Gastroesophageal sphincter (tissue), 4 donors: ENCODE measurements around the gene HPSE2. TPM values are rescaled to one million over a fixed set of nuclear protein-coding genes. Genes with fewer than 3 reads are reported as not detected.

ENCODE experiments used
- ATAC-seq: fragments of 150-250 bp; one replicate; pipeline ENCODE4 v1.9.1; 2016; ENCODE audit warnings: mild to moderate bottlenecking, moderate library complexity
- H3K27ac ChIP-seq, 4 donors: fragments of 200-600 bp; sonication (generic) in 3 of 4; 1 replicate in 3 of 4; 2 replicates in 1 of 4; pipeline ENCODE4 v1.5.1; 2016 to 2019
- H3K27me3 ChIP-seq: fragments of 200-600 bp; sonication (generic); one replicate; pipeline ENCODE4 v1.5.1; 2019
- H3K36me3 ChIP-seq, 2 donors: fragments of 200-600 bp; sonication (generic); one replicate each; pipeline ENCODE4 v1.5.1; 2019; ENCODE audit warnings: control low read depth in 1 of 2
- H3K4me1 ChIP-seq, 3 donors: fragments of 200-600 bp; sonication (generic); 1 replicate in 2 of 3; 2 replicates in 1 of 3; pipeline ENCODE4 v1.5.1; 2016 to 2019; ENCODE audit warnings: control low read depth in 2 of 3
- H3K4me3 ChIP-seq, 2 donors: fragments of 200-600 bp; sonication (generic); one replicate each; pipeline ENCODE4 v1.5.1; 2019; ENCODE audit warnings: mild to moderate bottlenecking in 1 of 2, moderate library complexity in 1 of 2
- H3K9me3 ChIP-seq, 3 donors: fragments of 200-600 bp; sonication (generic); one replicate each; pipeline ENCODE4 v1.5.1; 2017 to 2019; ENCODE audit warnings: control low read depth in 2 of 3
- EP300 ChIP-seq: sonication (generic); formaldehyde crosslinking; IDR thresholded peaks from one replicate; pipeline ENCODE4 v1.6.1; 2017; ENCODE audit warnings: antibody characterized with exemption, mild to moderate bottlenecking
- POLR2A ChIP-seq, 2 donors: fragments of 450-650 bp; IDR thresholded peaks; one replicate each; pipeline ENCODE4 v1.6.1; 2017; ENCODE audit warnings: antibody characterized with exemption in 2 of 2, mild to moderate bottlenecking in 2 of 2, moderate library complexity in 1 of 2
- POLR2AphosphoS5 ChIP-seq: sonication (generic); formaldehyde crosslinking; IDR thresholded peaks from one replicate; pipeline ENCODE4 v1.6.1; 2017; ENCODE audit warnings: antibody characterized with exemption
- WGBS, 2 donors: methylation state at CpG; one replicate each; pipeline ENCODE4 v1.1.5; 2018; ENCODE audit warnings: low coverage in 1 of 2; 5-methylcytosine and 5-hydroxymethylcytosine counted together
- total RNA-seq, 4 donors: library from RNA; depleted of rRNA; stranded (reverse); fragments of >200 nt; gene quantifications; one replicate each; pipeline ENCODE4 v1.1.0, GENCODE V29; 2016
- TF ChIP-seq, protein P1 (sequence below), 4 experiments: fragments of 200-600 bp in 2 of 4; fragments of 450-650 bp in 2 of 4; sonication (generic) in 1 of 4; IDR thresholded peaks; one replicate each; pipeline ENCODE4 v1.5.1; 2017 to 2019; ENCODE audit warnings: antibody characterized with exemption in 4 of 4, mild to moderate bottlenecking in 2 of 4, moderate library complexity in 2 of 4

The HPSE2 gene
- total RNA-seq, 4 donors from 2014 or later: 19.1 to 74.5 (median 58.8) TPM

DNA sequence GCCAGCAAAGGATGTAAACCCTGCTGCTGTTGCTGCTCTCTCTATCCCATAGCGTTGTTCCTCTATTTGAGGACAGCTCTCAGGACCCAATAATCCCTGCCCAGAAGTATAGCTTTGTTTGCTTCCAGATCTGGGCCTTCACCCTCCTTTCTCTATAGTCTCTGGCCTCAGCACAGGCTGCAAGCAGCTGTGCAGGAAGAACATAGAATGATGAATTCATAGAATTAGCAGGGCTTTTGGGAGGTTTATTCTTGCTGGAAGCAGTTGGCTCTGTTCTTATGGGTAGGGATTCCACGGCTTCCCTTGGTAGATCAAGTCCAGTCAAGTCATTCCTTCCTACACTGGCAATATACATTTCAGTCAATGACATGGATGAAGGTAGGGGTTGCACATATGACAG, 354.7 kb downstream of the HPSE2 start:
- TF ChIP-seq EP300: no peak
- ATAC-seq: no peak
- no peaks in the 10 kb centered on the region for H3K36me3 ChIP-seq
- 20% methylated on average over 2 of the region's 2 CpGs; no CpG with 5 or more reads in 1 of the 2 donors for WGBS, 2 donors
- no peaks in the 10 kb centered on the region for H3K9me3 ChIP-seq
- no peak overlapping the region for H3K4me3 ChIP-seq
- H3K27me3 ChIP-seq: no peaks in the 10 kb centered on the region
- peak overlapping the region in 2 of 4 donors; percentile 30 to 32 for H3K27ac ChIP-seq
- H3K4me1 ChIP-seq: peaks cover 0 to 24% (median 6%) of the 10 kb centered on the region in 3 donors

DNA sequence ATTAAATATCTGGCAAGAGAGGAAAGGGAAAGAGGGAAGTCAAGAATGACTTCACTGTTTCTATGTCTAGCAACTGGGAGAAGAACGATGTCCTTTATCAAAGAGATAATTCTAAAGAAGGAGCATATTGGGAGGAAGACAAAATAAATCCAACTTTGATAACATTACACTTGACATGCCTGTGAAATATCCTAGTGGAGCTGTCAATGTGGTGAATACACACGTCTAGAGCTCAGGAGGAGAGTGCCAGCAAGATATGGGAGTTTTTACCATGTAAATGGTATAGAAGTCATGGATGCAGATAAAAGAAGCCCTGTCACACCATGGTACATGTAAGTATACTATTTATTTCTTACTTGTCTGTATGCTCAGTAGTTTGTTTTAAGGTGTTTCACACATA, 356.7 kb downstream of the HPSE2 start:
- Histone ChIP-seq H3K36me3 (no peaks in the 10 kb centered on the region), H3K27ac (peak overlapping the region in 1 of 4 donors; percentile 16), H3K4me1 (peaks cover 0 to 24% (median 6%) of the 10 kb centered on the region in 3 donors), H3K27me3 (no peaks in the 10 kb centered on the region), H3K9me3 (no peaks in the 10 kb centered on the region), H3K4me3 (no peak overlapping the region)
- TF ChIP-seq EP300: no peak
- TF ChIP-seq POLR2A (IDR thresholded peaks at IDR 0.05): no peak
- TF ChIP-seq, protein P1, sequence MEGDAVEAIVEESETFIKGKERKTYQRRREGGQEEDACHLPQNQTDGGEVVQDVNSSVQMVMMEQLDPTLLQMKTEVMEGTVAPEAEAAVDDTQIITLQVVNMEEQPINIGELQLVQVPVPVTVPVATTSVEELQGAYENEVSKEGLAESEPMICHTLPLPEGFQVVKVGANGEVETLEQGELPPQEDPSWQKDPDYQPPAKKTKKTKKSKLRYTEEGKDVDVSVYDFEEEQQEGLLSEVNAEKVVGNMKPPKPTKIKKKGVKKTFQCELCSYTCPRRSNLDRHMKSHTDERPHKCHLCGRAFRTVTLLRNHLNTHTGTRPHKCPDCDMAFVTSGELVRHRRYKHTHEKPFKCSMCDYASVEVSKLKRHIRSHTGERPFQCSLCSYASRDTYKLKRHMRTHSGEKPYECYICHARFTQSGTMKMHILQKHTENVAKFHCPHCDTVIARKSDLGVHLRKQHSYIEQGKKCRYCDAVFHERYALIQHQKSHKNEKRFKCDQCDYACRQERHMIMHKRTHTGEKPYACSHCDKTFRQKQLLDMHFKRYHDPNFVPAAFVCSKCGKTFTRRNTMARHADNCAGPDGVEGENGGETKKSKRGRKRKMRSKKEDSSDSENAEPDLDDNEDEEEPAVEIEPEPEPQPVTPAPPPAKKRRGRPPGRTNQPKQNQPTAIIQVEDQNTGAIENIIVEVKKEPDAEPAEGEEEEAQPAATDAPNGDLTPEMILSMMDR (IDR thresholded peaks at IDR 0.05): no peak
- TF ChIP-seq POLR2AphosphoS5: no peak
- ATAC-seq: no peak
- WGBS, 2 donors: 26 to 28% methylated on average over 2 of the region's 2 CpGs

DNA sequence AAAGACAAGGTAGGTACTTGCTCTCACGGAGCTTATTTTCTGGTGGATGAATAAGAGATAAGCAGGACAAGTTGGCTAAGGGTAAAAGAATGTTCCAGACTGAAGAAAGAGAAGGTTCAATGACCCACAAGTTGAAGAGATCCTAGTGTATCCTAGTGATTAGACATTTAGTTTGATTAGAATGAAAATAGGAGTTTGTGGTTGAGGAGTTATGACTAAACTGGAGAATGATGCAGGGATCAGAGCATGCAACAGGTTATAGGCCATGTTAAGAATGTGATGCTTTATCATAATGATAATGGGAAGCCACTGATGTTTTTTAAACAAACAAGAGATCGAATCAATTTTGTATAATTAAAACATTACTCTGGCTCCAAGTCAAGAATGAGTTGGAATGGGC, 357.2 kb downstream of the HPSE2 start:
- H3K27me3 ChIP-seq: no peaks in the 10 kb centered on the region
- no peaks in the 10 kb centered on the region for H3K9me3 ChIP-seq
- no peak for ATAC-seq
- H3K4me3 ChIP-seq: no peak overlapping the region
- no peaks in the 10 kb centered on the region for H3K36me3 ChIP-seq
- WGBS, 2 donors: 51 to 59% methylated on average over 2 of the region's 2 CpGs
- H3K4me1 ChIP-seq: peaks cover 0 to 24% (median 6%) of the 10 kb centered on the region in 3 donors
- TF ChIP-seq, protein P1 (IDR thresholded peaks at IDR 0.05): no peak
- TF ChIP-seq EP300 (no peak), POLR2AphosphoS5 (no peak)
- no peak overlapping the region for H3K27ac ChIP-seq

DNA sequence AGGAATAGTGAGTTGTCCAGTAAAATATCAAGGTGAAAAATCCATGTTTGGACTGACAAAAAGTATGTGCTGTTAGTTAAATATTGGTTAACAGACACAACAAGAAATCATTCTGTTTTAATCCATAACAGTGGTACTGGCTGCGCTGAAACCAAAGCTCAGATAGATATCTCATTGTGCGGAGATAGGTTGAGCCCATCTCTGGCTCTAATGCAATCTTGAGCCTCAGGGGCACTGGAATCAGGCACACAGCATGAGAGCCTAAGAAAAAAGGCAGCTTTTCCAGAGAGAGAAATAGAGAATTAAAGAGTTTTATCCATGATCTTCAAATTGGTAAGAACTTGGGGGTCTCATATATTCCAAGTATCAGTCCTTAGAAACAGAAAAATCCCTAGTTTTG, 373.7 kb downstream of the HPSE2 start:
- Histone ChIP-seq H3K27ac (no peak overlapping the region), H3K9me3 (peaks cover 0 to 9% (median 0%) of the 10 kb centered on the region in 3 donors), H3K36me3 (no peaks in the 10 kb centered on the region), H3K27me3 (no peaks in the 10 kb centered on the region), H3K4me1 (no peaks in the 10 kb centered on the region), H3K4me3 (no peak overlapping the region)
- 86 to 100% methylated on average over 1 to 2 of the region's 2 CpGs for WGBS, 2 donors
- TF ChIP-seq, protein P1 (IDR thresholded peaks at IDR 0.05): no peak
- TF ChIP-seq POLR2AphosphoS5 (no peak), POLR2A (IDR thresholded peaks at IDR 0.05) (no peak), EP300 (no peak)
- ATAC-seq: no peak

DNA sequence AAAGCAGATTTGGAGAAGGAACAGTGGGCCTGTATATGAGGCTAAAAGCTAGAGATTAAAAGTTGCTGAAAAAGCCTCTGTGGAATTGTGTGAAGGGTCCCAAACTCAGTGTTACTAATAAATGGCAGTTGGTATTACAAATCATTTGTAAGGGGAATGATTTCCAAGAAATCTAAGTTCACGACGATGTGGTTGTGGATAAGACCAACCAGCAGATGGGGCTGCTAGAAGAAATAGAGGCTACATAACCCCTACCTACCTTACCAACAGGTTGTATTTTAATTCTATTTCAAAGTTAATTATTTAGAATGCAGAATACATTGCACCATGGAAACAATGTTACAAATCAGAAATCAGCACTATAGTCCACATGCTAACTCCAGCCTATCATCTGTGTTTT, 377.1 kb downstream of the HPSE2 start:
- H3K9me3 ChIP-seq: no peaks in the 10 kb centered on the region

More for the DNA sequence above, 377.1 kb downstream of the HPSE2 start:
- TF ChIP-seq EP300: no peak
- no peak for TF ChIP-seq POLR2AphosphoS5
- TF ChIP-seq POLR2A (IDR thresholded peaks at IDR 0.05): no peak
- TF ChIP-seq, protein P1 (IDR thresholded peaks at IDR 0.05): no peak
- 86 to 89% methylated on average over 2 of the region's 2 CpGs for WGBS, 2 donors
- H3K4me1 ChIP-seq: no peaks in the 10 kb centered on the region
- H3K4me3 ChIP-seq: no peak overlapping the region
- no peak for ATAC-seq
- no peak overlapping the region for H3K27ac ChIP-seq
- H3K36me3 ChIP-seq: no peaks in the 10 kb centered on the region
- H3K27me3 ChIP-seq: no peaks in the 10 kb centered on the region
